Activated naive CD8-positive, alpha-beta T cell treated with anti-CD3 and anti-CD28 coated beads, Interleukin-2, amount 50 U/mL, for 24 hours (primary cell): ENCODE results near the gene HCN2.
"Not testable (repeated sequence)": the region's sequence is repeated elsewhere in the genome, so short reads cannot be mapped to it uniquely, and the experiment has no call there.

Experiments
- ATAC-seq: fragments of 150-1000 bp; cut with Tn5 transposase; one replicate; pipeline ENCODE4 v1.10.0; 2021
- DNase-seq: peaks from one replicate; pipeline ENCODE4 v3.0.0; 2021
- H3K27ac Mint-ChIP-seq: one replicate; pipeline ENCODE4 v1.8.0; 2021; ENCODE audit warnings: mild to moderate bottlenecking, mixed read lengths
- H3K27me3 Mint-ChIP-seq: one replicate; pipeline ENCODE4 v1.8.0; 2021; ENCODE audit warnings: mixed read lengths
- H3K36me3 Mint-ChIP-seq: one replicate; pipeline ENCODE4 v1.8.0; 2021; ENCODE audit warnings: low read depth, mixed read lengths
- H3K4me1 Mint-ChIP-seq: one replicate; pipeline ENCODE4 v1.8.0; 2021; ENCODE audit warnings: mixed read lengths
- H3K4me3 Mint-ChIP-seq: one replicate; pipeline ENCODE4 v1.8.0; 2021; ENCODE audit warnings: mild to moderate bottlenecking, moderate library complexity, mixed read lengths
- H3K9me3 Mint-ChIP-seq: one replicate; pipeline ENCODE4 v1.8.0; 2021; ENCODE audit warnings: mixed read lengths

HCN2 gene

DNA sequence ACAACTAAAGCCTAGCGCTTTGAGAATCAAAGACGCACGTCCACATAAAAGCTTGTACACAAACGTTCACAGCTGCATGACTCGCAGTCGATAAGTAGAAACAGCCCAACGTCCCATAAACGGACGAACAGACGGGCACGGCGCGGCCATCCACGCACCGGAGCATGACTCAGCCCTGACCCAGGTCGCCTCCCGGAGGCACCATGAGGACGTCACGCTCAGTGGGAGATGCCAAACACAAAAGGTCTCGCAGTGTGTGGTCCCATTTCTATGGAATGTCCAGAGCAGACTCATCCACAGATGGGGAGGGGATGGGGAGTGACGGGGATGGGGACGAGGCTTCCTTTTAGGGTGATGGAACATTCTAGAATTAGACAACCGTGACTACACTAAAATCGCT, 34.3 kb downstream of the HCN2 start:
- Mint-ChIP-seq H3K27ac (no peak overlapping the region), H3K36me3 (peaks cover 19% of the 10 kb centered on the region), H3K4me1 (peaks cover 2% of the 10 kb centered on the region), H3K9me3 (no peaks in the 10 kb centered on the region), H3K4me3 (no peak overlapping the region), H3K27me3 (no peaks in the 10 kb centered on the region)
- no peak for DNase-seq
- no peak for ATAC-seq

DNA sequence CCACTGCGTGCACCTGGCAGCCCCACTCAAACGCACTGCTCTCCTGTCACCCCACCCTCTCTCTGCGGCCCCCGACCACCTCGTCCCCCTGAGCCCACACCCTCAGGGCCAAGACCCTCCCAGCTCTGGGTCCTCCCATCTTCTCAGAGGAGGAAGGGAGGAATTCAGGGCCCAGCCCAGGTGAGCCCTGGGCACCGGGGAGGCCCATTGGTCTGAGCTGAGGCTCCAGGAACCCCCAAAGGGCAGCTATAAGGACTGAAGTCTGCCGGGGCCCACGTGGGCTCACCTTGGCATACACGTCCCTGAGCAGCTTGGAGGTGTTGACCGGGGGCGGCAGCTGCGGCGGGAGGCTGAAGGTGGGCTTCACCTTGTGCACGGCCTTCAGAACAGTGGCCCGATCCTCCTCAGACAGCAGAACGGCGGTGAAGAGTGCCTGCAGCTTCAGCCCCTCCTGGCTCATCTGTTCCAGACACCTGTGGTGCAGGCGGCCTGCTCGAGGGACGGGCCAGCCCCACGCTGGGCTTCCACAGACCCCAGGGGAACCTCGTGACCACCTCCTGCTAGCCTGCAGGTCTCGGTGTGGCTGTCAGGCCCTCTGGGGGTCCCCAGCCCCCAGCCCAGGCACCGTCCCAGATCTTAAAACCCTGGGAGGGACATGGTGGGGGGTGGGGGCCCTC, 34.9 kb downstream of the HCN2 start:
- Mint-ChIP-seq H3K27ac (no peak overlapping the region), H3K4me3 (no peak overlapping the region), H3K4me1 (peaks cover 3% of the 10 kb centered on the region), H3K36me3 (peaks cover 20% of the 10 kb centered on the region), H3K9me3 (no peaks in the 10 kb centered on the region), H3K27me3 (no peaks in the 10 kb centered on the region)
- ATAC-seq (peak; percentile 8), DNase-seq (no peak)

DNA sequence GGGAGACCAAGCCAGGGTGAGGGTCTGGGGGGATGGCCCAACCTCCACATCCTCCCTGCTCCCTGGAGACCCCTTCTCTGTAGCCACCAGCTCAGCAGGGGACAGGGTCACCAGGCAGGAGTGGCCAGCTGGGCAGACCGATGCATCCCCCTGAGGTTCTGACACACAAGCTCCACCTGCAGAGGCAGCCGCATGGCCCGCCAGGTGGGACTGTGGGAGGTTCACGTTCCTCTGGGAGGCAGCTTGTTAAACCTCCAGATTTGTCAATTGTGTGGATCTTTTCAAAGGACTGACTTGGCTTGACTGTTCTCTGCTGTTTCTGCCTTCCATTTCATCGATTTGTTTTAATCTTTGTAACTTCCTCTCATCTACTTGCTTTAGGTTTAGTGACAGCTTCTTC, 35.6 kb downstream of the HCN2 start:
- Mint-ChIP-seq H3K9me3 (no peaks in the 10 kb centered on the region), H3K4me3 (no peak overlapping the region), H3K4me1 (peaks cover 4% of the 10 kb centered on the region), H3K27ac (no peak overlapping the region), H3K27me3 (no peaks in the 10 kb centered on the region), H3K36me3 (peaks cover 23% of the 10 kb centered on the region)
- DNase-seq (no peak), ATAC-seq (no peak)

DNA sequence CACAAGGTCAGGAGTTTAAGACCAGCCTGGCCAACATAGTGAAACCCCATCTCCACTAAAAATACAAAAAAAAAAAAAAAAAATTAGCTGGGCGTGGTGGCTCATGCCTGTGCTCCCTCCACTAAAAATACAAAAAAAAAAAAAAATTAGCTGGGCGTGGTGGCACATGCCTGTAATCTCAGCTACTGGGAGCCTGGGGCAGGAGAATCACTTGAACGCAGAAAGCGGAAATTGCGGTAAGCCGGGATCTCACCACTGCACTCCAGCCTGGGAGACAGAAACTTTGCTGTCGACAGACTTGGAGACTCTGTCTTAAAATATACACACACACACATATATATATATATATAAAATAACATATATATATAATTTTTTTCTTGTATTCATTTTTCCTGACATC, 36.9 kb downstream of the HCN2 start:
- H3K27ac Mint-ChIP-seq, result not testable (repeated sequence)

DNA sequence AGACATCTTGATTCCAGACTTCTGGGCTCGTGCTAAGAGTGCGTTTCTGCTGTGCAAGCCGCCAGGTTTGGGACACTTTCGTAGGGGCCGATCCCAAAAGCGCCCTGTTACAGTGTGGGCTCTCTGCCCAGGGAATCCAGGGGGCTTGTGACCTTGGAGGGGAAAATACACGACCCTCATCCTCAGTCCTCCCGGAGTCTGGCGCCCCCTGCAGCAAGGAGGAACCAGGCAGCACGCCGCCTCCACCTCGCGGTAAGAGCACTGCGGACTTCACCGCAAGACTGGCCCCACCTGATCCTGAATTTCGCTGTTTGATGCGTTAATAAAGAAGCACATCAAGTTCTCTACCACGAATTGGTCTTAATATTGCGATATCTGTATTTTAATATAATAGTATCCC, 38.5 kb downstream of the HCN2 start:
- Mint-ChIP-seq H3K27me3 (no peaks in the 10 kb centered on the region), H3K36me3 (peaks cover 33% of the 10 kb centered on the region), H3K4me3 (no peak overlapping the region), H3K27ac (no peak overlapping the region), H3K9me3 (no peaks in the 10 kb centered on the region), H3K4me1 (peaks cover 26% of the 10 kb centered on the region)
- DNase-seq, result no peak
- ATAC-seq, result no peak

More for the DNA sequence above, 36.9 kb downstream of the HCN2 start:
- Mint-ChIP-seq H3K36me3 (peaks cover 30% of the 10 kb centered on the region), H3K4me1 (peaks cover 12% of the 10 kb centered on the region)
- H3K4me3 Mint-ChIP-seq, DNase-seq, ATAC-seq, H3K27me3 Mint-ChIP-seq, H3K9me3 Mint-ChIP-seq: not testable (repeated sequence)

DNA sequence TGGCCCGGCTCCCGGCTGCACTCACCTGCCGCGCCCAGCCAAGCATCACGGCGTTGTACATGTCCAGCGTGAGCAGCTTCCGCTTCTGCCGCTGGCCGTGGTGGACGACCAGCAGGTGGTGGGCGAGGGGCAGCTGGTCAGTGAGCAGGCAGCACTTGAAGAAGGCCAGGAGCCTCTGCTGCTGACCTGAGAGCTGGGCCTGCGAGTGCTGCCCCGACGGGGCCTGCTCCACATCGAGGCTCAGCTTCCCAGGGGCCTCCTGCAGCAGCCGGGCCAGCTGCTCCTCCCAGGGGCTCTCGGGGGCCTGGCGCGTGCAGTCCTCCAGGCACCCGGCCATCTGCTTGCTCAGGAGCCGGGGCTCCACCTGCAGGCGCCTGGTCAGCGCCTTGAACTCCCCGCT, 39.8 kb downstream of the HCN2 start:
- H3K27me3 Mint-ChIP-seq, H3K4me3 Mint-ChIP-seq, H3K27ac Mint-ChIP-seq, DNase-seq, ATAC-seq, H3K9me3 Mint-ChIP-seq: not testable (repeated sequence)
- Mint-ChIP-seq H3K4me1 (peaks cover 36% of the 10 kb centered on the region), H3K36me3 (peaks cover 30% of the 10 kb centered on the region)

DNA sequence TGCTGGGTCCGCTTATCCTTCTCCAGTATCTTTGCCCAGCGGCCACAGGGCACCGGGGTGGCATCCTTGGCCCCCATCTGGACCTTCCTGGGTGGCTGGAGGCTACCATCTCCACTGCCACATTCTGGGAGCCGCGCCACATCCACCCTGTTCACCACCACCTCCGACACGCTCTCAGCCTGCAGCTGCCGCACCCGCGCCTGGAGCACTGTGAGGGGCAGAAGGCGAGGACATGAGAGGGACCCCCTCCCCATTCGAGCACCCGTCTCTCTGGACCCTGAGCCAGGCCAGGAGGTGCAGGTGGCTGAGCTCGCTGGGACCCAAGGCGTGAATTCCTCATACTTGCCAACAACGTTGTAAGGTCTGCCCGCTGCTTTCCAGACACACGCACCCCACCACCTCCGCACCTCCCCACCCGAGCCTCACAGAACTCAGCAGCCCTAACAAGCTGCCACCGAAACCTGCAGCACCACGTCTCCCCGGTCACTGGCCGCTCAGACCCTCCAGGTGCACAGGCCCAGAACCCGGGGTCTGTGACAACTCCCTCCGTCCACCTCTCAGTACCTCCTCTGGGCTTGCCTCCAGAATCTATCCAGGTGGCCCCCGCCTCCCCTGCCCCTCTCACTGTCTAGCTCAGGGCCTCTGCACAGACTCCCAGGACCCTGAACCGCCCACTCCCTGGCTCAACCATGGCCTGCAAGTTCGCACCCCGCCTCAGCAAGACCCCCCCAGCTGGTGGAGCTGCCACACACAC, 40.5 kb downstream of the HCN2 start:
- Mint-ChIP-seq H3K9me3 (no peaks in the 10 kb centered on the region), H3K36me3 (peaks cover 29% of the 10 kb centered on the region), H3K4me1 (peaks cover 36% of the 10 kb centered on the region), H3K27me3 (peaks cover 2% of the 10 kb centered on the region), H3K27ac (no peak overlapping the region), H3K4me3 (no peak overlapping the region)
- DNase-seq (no peak), ATAC-seq (no peak)

DNA sequence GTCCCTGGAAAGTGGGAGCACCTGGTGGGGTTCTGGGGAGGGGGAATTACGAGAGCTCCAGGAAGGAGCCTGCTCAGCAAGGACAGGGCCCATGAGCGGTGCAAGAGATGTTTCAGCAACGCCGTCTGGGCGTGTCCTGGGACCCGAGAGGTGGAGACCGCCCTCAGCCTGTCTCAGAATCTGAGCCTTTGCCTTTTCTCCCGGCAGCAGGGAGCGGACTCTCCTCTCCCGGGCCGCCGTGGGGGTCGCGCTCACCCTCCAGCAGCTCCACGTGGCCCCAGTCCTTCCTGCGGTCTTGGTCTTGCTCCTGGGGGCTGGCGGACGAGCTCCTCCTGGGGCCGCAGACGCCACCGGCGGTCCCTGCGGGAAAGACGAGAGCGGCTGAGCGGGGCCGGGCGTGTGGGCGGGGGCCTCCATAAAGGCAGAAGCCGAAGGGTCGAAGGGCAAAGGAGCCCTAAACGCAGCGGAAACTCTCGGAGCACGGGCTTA, 42.9 kb downstream of the HCN2 start:
- Mint-ChIP-seq H3K4me1 (peaks cover 39% of the 10 kb centered on the region), H3K4me3 (peak overlapping the region; percentile 98), H3K9me3 (no peaks in the 10 kb centered on the region), H3K27ac (peak overlapping the region; percentile 95), H3K27me3 (peaks cover 2% of the 10 kb centered on the region), H3K36me3 (peaks cover 24% of the 10 kb centered on the region)
- peak; percentile 53 for ATAC-seq
- DNase-seq, result peak; percentile 68

DNA sequence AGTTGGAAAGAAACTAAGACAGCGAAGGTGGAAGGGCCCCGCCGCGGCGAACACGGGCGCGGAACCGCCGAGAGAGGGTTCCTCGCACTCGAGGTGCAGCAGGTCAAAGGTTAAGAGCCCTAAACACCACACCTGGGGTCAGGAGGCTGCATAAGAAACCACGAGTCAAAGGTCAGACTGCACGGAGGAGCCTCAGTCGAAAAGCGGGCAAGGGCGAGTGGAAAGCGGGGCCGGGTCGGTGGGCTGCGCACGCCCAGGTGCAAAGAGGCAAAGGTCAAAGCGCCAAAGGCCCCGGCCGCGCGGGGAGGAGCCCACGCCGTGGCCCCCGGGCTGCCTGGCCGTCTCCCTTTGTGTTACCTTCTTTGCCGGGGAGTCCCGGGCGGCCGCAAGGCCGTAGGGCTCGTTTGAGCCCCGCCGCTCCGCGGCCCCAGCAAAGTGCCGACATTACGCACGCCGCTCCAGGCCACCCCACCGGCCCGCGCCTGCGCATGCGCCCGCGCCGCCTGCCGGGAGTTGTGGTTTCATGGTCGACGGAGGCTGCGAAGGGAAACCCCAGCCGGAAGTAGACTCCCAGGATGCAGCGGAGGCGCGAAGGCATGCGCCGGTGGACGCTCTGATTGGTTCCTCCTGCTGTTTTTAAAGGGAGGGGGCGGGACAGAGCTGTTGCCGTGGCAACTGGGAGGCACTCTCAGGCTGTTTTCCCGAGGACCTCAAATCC, 43.5 kb downstream of the HCN2 start, which contains the start of gene POLRMT:
POLRMT (minus strand) TSS at position 470 of the 718 bp plus-strand sequence; CDS start at position 445, 25 bp downstream.
- DNase-seq (peak; percentile 96), ATAC-seq (peak; percentile 93)
- peak within 1 kb of the TSS; percentile 98 for H3K4me3 Mint-ChIP-seq
- peaks cover 2% of the 10 kb centered on the region for H3K27me3 Mint-ChIP-seq
- peaks cover 39% of the 10 kb centered on the region for H3K4me1 Mint-ChIP-seq
- H3K27ac Mint-ChIP-seq, result peak within 1 kb of the TSS; percentile 95
- H3K36me3 Mint-ChIP-seq, result peaks cover 23% of the 10 kb centered on the region
- H3K9me3 Mint-ChIP-seq, result no peaks in the 10 kb centered on the region

DNA sequence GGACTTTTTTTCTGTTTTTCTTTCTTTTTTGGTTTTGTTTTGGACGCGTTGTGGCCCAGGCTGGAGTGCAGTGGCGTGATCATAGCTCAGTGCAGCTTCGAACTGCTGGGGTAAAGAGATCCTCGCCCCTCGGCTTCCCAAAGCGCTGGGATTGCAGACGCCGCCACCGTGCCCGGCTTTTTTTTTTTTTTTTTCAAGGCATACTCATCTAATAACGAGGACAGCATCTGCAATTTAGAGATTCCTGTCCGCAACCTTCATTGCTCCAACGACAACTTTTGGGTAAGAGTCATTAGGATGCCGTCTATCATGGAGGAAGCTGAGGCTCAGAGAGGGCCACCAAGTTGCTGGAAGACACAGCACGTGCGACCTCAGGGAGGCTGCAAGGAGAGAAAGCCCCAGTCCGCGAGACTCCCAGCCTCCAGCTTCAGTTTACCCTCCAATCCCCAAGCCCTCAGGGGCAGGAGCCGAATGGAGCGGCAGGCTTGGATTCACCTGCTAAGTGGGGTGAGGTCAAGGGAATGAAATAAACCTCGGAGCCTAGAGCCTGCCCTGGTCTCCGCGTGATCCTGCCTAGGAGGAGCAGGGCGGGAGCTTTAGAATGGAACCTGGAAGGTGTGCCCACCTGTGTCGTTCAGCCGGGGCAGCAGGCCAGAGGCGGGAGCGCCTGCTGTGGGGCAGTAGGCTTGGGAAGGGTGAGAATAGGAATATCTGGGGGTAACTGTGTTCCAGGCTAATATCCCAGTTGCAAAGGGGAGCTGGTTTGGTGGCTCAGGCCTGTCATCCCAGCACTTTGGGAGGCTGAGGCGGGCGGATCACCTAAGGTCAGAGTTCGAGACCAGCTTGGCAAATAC, 44.3 kb downstream of the HCN2 start:
- Mint-ChIP-seq H3K27ac (peak overlapping the region; percentile 95), H3K36me3 (peaks cover 16% of the 10 kb centered on the region), H3K4me1 (peaks cover 38% of the 10 kb centered on the region), H3K9me3 (no peaks in the 10 kb centered on the region), H3K4me3 (peak overlapping the region; percentile 98), H3K27me3 (peaks cover 2% of the 10 kb centered on the region)
- ATAC-seq (no peak), DNase-seq (no peak)

DNA sequence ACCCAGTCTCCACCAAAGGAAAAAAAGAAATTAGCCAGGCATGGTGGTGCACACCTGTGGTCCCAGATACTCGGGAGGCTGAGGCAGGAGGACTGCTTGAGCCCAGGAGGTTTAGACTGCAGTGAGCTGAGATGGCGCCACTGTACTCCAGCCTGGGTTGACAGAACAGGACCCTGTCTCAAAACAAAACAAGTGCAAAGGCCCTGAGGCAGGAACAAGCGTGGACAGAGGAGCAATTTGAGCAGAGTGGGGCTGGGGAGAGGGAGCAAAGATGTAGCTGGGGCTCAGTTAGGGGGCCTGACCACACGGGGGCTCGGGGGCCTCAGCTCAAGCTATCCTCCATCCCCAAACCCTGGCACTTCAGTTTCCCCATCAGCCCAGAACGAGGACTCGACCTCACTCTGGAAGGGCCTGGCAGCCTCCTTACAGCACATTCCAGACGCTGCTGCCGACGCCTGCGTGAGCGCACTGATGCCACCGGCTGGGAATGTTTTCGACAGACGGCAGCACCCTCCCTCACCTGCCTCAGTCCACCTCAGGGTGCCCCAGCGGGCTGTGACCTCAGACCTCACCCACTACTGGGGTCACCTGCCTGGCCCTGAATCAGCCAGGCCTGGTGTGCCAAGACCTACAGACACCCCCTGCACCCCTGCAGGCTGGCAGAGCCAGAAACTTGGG, 45.4 kb downstream of the HCN2 start:
- no peak overlapping the region for H3K4me3 Mint-ChIP-seq
- H3K27me3 Mint-ChIP-seq, result peaks cover 4% of the 10 kb centered on the region
- no peak for ATAC-seq
- no peak for DNase-seq
- no peaks in the 10 kb centered on the region for H3K9me3 Mint-ChIP-seq
- peaks cover 11% of the 10 kb centered on the region for H3K36me3 Mint-ChIP-seq
- peaks cover 42% of the 10 kb centered on the region for H3K4me1 Mint-ChIP-seq
- H3K27ac Mint-ChIP-seq, result no peak overlapping the region

DNA sequence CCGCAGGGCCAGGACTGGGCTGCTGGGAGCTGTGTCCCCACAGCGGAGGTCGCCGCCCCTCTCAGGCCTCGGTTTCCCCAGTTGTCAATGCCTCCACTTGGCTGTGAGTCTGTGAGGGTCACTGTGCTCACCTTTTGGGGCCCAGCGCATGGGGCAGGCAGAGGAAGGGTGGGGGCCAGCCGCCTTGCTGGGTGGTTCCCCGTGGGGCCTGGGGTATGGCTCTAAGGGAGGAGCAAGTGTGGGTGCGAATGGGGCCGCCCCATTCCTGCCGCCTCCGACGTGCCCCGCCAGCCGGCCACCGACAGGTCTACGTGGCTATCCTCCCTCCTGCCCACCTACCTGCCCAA, 49.2 kb downstream of the HCN2 start:
- H3K36me3 Mint-ChIP-seq, result no peaks in the 10 kb centered on the region
- peaks cover 2% of the 10 kb centered on the region for H3K27me3 Mint-ChIP-seq
- H3K9me3 Mint-ChIP-seq, result no peaks in the 10 kb centered on the region
- H3K4me1 Mint-ChIP-seq, result peaks cover 14% of the 10 kb centered on the region
- H3K4me3 Mint-ChIP-seq, result peak overlapping the region; percentile 79
- no peak for ATAC-seq
- DNase-seq, result no peak
- no peak overlapping the region for H3K27ac Mint-ChIP-seq

DNA sequence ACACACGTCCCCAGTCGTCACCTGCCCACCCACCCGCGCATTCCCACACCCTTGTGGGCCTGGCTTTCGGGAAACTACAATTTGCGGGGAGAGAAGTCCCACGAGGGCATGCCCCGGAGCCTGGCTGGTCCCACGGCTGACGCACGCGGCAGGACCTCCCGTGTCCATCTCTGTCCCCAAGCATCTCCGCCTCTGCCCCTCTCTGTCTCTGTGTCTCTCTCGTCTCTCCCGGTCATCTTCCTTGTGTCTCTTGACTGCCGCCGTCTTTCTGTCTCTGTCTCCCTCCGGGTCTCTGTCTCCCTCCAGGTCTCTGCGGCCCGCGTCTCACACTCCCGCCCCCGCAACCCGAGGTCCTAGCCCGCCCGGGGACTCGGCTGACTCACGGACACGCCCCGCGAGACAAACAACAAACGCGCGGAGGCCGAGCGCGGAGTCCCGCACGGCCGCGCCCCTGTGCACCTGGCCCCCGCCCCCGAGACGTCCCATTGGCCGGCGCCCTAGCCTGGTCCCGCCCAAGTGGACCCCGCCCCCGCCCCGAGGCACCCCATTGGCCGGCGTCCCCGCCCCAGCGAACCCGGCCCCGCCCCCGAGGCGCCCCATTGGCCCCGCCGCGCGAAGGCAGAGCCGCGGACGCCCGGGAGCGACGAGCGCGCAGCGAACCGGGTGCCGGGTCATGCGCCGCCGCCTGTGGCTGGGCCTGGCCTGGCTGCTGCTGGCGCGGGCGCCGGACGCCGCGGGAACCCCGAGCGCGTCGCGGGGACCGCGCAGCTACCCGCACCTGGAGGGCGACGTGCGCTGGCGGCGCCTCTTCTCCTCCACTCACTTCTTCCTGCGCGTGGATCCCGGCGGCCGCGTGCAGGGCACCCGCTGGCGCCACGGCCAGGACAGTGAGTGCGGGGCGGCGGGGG, 49.8 kb downstream of the HCN2 start, which contains the start of gene FGF22:
FGF22 (plus strand) TSS at position 627 of the 908 bp plus-strand sequence; CDS start at position 674, 47 bp downstream.
- no peaks in the 10 kb centered on the region for H3K36me3 Mint-ChIP-seq
- peak within 1 kb of the TSS; percentile 83 for H3K27ac Mint-ChIP-seq
- ATAC-seq, result peak; percentile 89
- H3K9me3 Mint-ChIP-seq, result no peaks in the 10 kb centered on the region
- DNase-seq, result peak; percentile 95
- H3K4me3 Mint-ChIP-seq, result peak within 1 kb of the TSS; percentile 79
- H3K4me1 Mint-ChIP-seq, result peaks cover 9% of the 10 kb centered on the region
- H3K27me3 Mint-ChIP-seq, result peaks cover 2% of the 10 kb centered on the region
